Measurements from ENCODE around the gene PHF21B.

Gene PHF21B

DNA sequence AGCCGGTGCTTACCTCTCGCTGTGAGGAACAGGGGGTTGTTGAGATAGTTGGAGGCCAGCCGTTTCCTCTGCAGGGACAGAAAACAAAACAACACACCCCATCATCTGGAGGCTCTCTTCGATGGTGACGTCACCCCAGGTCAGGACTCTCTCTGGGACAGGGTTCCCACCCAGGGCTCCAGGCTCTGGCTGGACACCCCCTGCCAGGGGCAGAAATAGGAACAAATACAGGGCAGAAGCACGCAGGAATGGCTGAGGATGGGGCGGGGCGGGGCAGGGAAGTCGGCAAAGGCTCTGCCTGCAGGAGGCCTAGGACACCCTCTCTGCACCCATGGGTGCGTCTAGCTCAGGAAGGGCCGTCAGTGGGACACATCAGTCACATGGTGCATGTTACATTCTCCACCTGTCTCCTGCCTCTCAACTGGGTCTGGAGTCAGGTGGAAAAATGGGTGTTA lies 118.5 kb downstream of the PHF21B start:
- DNase-seq, result no peak

DNA sequence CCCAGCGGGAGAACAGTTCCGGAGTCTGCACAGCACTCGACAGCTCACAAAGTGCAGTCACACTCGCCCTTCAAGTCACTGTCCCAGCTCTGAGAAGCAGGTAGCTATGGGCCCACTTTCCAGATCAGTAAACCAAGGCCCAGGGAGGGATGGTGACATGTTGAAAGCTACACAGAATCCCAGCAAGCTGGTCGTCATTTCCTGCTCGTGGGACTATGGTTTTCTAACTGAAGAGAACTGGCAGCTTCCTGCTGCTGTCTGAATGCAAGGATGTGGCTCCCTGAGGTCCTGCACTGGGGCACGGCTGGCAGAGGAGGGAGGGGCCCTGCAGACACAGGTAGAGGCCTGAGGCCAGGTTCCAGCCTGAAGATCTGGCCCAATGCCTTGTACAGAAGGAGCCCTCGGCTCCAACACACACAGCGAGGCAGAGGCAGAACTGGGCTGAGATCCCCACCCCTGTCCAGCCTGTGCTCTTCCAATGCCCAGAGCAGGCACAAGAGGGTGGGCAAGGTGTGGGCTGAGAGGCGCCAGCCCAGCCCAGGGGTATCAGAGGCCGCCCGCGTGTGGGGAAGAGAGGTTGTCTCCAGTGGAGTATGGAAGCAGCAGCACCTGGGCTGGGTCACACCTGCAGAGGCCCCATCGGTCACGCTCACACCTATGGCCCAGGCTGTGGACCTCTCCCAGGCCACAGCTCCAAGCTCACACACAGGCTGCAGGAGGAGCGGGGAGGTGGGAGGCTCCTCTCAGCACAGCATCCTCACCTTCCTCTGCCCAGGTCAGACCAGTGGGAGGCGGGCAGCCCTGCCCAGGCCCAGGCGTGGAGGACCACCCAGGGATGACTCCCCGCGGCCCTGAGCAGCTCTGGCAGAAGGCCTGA lies 119.2 kb downstream of the PHF21B start:
- DNase-seq, result no peak

DNA sequence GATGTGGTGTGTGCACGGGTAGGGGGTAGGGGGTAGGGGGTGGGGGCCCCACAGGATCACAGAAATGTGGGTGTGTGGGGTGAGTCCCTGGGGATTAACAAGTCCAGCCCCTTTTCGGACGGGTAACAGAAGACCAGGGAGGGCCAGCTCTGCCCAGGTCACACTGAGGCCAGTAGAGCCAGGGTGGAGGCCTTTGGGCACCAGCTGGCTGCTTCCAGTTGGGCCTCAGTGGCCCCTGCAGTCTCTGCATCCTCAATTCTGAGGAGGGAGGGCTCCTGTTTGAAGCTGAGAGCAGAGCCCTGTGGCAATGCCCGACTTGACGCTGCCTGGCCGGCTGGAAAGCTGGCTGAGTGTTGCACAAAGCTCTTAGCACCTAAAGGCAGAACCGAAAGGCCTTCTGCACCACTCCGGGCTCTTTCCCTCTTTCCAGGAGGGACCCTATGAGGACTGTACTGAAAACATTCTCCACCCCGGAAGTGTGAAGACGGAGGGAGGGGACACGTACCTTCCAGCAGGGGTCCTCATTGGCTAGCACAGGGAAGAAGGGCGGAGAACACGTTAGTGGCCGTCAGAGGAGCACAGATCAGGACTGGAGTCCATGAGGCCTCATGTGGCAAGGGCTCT lies 120.4 kb downstream of the PHF21B start:
- no peak for DNase-seq

DNA sequence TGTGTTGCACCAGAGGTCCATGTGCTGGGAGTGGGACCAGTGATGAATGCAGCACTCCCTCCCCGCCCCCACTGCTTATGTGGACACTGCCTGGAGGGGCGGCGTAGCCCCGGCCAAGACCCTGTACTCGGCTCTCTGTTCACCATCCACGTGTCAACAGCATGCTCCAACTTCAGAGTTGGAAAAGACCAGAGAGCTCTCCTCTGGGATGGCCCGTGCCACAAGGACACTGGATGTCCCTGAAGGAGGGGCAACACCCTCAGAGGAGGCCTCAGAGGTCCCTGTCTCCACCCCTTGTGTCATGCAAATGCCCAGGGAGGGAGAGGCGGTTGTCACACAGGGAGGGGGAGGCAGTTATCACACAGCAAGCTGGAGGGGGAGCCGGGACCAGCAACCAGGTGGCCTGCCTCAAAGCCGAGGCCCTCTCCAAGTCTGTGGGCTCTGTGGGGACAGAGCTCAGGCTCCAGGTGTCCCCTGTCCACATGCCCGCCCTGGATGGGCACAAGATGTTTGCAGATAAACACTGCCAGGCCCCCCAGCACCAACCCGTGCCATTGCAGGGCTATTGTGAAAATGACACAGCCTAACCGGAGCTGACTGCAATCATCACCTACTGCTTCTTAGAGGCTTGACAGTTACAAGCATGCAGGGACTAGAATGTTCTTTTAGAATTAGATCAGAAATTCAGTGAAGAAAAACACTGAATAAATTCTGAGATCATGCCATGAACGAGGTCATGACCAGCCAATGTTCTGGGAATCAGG lies 121.1 kb downstream of the PHF21B start:
- no peak for DNase-seq

DNA sequence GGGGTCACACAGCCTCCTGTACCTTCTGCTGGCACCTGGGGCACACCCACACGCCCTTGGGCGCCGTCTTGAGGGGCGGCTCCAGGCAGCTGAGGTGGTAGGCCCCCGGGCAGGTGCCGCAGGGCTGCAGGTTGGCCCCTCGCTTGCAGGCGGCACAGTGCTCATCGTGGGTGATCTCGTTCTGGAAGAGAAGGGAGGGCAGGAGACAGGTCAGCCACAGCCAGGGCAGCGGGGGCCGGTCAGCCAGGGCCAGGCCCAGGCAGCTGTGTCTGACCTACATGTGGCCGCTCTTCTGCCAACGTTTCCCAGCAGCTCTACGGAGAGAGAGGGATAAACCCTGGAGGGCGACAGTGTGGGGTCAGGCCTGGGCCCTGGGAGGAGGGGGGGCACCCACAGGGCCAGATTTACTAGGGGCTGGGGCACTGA lies 121.9 kb downstream of the PHF21B start:
- no peak for DNase-seq

DNA sequence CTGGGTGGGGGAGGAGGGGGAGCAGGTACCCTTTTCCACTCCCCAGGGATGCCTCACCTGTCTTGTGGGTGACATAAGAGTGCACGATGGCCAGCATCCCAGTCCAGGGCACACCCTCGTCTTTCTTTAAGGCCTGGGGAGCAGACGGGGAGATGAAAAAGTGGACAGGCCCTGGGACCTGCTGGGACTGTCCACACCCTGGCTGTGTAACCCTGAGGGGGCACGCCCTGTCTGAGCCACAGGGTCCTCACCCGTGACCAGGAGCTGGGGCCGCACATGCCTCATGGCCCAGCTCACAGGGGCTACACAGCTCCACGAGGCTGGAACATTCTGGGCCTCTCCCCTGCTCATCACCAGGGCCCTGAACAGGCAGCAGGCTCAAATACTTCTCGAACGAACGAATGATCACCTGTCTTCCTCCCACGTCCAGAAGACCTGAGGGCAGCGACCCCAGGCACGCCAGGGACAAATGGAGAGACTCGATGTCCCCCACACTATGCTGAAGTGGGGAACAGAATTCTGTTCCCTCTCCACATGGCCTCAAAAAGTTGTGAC lies 123.9 kb downstream of the PHF21B start:
- no peak for DNase-seq

DNA sequence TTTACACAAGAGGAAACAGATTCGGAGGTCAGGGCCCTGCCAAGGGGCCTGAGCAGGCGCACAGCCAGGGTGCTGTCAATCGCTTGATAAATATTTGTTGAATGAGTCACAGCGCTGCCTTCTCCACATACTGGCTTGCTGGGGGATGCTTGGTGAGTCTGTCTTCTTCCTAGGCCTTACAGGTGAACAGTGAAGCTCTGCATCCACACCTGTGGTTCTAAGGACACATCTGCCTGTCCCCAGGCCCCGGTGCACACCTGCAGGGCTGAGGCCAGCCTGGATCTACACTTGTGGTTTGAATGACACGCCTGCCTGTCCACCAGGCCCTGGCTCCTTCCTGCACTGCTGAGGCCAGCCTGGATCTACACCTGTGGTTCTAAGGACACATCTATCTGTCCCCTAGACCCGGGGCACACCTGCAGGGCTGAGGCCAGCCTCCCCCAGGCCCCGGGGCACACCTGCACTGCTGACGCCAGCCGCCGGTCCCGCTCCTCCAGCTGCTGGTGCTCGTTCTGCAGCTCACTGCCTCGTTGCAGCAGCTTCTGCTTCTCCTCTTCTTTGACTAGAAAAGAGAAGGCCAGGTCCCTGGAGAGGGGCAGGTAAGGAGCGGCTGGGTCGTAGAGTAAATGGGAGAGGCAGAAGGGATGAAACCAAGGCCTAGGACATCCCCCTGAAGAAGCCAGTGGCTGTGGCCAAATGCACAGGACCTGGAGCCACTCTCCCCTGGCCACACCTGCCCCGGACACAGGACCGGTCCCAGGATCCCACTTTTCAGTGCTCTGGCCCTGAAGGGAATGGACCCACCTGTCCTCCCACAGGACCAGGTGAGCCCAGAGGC lies 124.6 kb downstream of the PHF21B start:
- DNase-seq, result no peak

DNA sequence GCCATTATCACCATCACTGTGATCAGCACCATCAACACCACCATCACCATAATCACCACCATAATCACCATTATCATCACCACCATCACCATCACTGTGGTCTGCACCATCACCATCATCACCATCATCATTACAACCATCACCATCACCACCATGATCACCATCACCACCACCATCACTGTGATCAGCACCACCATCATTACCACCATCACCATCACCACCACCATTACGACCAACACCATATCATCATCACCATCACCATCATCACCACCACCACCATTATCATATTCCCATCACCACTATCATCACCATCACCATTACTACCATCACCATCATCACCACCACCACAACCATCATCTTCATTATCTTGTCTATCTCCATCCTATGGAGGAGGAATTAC lies 125.2 kb downstream of the PHF21B start:
- no peak for DNase-seq

DNA sequence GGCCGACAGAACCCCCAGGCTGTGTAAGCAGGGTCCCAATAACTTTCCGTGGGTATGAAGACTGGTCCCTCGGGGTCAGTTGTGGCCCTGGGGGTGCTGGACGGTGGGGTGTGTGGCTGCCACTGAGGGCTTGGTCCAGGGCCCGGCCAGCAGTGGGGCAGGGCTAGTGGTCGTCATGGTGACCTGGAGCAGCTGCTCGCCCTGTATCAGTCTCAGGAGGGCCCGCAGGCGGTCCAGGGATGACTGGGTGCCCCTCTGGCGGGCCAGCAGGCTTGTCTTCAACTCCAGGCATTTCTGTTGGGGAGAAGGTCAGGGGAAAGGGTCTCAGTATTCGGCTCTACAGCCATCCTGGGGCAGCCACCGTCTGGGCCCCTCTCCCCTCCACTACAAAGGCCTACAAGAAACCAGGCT lies 126.8 kb downstream of the PHF21B start:
- DNase-seq, result no peak

DNA sequence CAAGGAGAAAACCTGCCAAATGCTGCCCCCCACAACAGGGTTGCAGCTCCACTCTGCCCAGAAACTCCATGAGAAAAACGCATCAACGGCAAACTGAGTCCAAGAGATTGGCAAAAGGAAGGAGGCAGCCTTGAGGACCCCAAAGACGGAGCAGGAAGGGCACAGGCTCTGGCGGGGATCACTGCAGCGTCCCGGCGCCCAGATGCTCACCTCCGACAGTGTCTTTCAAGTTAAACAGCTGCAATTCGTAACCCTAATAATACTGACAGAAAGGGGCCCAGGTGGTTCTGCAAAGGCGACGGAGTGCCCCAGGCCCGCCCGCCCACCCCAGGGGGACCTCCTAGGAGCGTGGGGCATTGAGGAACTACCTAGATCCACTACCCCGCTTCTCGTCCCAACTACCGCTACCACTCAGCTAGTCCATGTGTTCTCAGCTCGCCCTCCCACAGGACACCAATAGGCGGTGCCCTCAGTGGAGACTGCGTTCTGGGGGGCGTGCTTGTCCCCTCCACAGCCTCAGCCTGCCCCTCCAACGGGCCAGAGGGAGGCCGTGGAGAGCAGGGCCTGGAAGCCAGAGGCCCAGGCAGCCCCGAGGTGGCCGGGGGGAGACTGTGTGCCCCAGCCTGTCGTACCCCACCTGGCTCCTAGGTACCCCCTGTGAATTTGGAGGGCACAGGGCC lies 127.4 kb downstream of the PHF21B start:
- no peak for DNase-seq

DNA sequence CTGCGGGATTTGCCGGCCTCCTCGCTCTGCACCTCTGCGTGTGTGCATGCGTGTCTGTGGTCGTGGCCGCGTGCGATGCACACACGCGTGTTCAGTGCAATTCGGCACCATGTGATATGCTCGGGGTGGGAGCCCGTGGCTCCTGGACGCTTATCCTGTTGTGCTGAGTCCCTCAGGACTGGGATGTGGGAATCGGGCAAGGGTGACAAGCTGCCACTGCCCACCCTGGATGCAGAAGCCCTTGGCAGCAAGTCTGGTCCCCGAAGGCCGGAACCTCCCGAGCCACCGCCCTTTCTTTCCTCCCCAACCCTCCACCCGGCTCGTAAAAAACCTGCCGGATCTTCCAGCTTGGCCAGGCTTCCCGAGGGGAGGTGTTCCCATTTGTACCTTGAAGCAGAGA lies 128.2 kb downstream of the PHF21B start:
- no peak for DNase-seq

DNA sequence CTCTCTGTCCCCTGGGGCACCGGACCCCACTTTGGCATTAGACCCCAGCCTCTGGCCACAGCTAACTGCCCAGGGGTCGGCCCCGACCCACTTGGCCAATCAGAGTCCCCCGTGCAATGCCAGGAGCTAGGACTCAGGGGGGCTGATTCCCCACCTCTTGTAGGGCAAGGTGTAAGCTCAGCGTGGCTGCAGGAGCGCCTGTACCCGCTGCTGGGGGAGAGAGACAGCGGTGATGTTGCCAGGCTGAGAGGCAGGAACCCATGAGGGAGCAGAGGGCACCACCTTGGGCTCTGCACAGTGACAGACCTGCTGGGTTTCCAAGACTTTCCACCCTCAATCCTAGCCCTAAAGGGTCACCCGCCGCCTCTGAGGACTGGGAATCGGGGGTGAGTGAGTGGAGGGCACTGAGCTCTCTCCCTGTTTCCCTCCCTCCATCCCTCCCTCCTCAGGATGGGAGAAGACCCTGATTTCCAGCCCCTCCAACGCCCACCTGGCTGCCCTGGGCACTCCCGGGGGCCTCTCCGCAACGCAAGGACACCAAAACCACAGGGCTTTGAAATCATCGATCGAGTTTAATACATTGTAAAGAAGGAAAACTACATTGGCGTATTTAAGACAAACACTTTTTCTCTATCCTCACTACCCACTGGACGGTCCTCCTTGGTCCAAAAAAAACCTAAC lies 129.1 kb downstream of the PHF21B start:
- DNase-seq, result no peak

DNA sequence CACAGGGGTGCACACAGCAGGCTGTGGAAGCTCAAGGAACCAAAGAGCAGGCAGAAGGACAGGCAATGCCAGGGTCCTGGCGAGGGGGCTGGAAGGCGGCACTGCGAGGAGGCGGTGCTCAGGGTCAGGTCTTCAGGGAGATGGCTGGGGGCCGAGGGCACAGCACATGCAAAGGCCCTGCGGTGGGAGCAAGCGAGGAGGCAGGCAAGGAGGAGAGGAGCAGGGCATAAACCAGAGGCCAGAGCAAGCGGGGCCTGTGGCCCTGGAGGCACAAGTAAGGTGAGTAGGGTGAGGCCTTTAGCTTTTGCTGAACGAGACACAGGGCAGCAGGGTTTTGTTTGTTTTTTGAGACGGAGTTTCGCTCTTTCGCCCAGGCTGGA lies 130.5 kb downstream of the PHF21B start:
- DNase-seq, result no peak

DNA sequence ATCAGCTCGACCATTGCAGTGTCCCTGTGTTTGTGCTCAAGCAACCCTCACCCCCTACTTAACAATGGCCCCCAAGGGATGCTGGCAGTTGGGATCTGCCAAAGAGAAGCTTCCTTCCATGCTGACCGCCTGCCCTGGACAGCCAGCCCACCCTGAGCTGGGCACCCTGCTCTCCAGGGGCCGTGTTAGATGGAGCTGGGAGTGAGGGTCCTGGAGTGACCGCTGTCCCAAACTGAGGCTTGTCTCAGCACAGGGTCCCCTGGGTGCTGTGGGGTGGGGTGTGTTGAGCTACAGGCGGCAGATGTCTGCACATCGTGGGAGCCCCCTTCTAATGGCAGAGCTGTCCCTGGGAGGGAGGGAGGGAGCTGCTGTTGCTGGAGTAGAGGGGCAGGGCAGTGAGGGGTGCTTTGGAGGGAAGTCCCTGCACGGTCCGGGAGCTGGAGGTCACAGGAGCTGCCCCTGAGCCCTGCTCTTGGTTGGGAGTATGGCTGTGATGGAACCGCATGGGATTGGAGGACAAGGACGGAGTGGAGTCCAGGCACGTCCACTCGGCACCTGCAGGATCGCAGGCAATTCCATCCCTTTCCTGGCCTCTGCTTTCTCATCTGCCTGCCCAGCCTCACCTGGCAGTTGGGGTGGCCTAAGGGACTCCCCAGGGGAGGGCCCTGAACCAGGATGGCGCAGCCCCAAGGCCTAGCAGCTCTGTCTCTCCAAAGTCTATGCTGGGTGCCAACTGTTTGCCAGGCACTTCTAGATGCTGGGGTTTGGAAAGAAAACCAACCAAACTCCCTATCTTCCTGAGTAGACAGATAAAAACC lies 131.1 kb downstream of the PHF21B start:
- DNase-seq, result no peak

DNA sequence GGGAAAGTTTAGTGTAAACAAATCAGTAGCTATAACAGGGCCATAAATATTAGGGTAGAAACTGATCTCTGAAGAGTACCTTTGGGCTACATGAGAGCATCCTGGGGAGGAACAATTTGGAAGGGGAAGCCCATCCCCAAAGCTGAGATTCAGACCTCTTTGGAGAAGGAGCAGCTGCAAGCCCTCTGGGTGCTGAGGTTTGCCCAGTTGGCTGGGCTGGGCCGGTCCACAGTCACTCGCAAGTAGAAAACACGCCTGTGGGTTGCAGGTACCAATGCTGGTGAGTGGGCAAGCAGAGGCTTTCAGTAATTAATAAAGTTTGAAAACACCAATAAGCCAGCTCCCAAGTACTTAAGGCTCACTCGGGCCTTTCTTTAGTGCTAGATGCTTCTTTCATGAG lies 132.9 kb downstream of the PHF21B start:
- DNase-seq, result no peak

DNA sequence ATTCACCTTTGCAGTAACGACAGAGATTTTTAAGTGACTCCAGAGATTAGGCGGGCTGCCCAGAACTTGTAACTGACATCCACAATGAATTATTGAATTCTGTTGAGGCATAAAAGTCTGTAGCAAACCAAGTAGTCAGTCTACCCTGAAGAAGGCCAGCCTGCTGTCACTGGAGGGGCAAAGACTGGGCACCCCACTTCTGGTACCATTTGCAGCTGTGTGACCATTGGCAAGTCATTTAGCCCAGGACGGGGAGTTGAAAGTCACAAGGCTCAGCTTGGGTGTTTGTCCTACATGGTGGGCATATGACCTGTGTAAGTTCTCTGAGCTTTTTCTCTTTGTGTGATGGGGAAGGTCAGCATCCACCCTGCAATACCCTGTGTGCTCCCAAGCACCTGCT lies 138.0 kb downstream of the PHF21B start:
- no peak for DNase-seq

DNA sequence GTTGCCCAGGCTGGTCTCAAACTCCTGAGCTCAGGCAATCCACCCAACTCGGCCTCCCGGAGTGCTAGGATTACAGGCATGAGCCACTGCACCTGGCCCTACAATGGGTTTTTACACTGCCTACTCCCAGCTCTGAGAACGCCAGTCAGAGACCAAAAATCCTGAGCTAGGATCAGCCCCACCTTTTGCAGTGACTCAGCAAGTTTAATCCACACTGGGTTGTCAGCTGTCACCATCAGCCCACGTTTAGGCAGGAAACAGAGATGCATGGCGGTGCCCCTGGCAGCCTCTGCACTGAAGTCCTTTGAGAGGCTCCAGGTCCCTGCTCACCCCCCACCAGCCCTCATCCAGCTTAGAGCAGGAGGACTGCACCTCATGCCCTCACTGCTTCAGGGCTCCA lies 139.8 kb downstream of the PHF21B start:
- no peak for DNase-seq

DNA sequence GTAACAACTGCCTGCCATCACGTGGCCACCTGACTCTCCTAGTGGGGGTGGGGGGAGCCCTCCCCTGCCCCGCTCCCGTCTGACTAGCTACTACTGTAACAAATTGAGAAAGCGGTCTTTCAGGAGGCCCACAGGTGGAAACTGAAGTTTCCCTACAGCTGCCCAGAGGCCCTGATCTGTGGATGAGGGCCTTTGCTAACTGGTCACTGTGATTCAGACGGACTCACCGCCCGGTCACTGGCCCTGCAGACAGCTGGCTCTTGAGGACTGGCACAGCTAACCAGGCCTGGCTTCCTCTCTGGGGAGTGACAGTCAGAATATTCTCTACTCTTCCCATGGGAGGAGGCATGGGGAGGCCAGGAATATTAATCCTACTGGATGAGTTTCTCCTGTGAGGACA lies 140.6 kb downstream of the PHF21B start:
- no peak for DNase-seq

DNA sequence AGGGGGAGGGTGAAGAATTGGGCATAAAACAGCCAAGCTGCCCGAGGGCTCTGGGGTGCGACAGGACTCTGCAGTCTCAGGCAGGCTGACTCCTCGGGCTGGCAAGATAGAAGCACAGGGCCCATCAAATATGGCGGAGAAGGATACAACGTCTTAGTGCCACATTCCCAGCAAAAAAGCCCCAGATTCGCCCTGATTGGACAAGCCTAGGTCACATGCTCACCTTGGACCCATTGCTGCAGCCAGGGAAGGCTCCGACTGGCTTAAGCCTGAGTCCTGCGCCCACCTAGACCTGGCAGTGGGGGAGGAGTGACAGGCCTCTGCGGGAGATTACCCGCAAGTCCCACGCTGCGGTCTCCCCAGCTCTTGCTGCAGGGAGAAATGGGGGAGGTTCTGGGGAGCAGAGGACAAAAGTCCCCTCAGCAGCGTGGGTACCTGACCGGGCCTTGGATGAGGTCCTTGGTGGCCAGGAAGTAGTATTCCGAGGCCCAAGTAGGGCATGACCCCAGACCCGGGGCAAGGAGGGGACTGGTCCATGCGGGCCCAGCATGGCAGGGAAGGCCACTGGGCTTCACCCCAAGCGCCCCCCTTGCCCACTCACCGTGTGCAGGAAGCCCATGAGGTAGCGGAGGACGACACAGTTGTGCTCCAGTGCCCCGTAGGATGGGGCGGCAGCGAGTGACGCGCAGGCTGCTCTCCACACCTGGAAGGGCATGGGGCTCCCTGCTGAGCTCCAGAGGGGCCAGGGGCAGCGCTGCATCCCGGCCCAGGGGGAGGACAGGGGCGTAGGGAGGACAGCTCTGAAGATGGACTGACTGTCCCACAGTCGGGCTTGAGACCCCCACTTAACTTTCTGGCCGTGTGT lies 144.4 kb downstream of the PHF21B start:
- no peak for DNase-seq

All from cortex of kidney (tissue), 1 donor.